ENCODE results near the gene LIPA.

LIPA gene

DNA sequence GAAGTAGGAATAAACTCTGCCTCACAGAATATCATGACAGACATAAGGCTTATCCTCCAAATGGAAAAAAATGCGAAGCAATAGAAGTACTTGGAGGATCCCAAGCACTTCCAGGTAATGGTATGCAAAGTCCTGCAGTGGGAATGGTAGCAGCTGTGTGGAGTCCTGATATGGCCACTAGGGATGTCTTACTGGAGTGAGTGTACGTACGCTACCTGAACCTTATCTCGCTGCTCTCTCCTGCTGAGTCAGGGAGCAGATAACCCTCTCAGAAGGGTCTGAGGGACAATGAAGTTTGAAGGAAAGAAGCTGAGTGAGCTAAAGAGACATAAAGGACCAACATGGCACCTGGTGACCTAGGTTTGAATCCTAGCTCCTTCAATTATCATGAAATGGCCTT lies 86.7 kb downstream of the LIPA start:
- no peaks in the 10 kb centered on the region for H3K36me3 ChIP-seq (ENCODE audit: control insufficient read depth, insufficient read depth, low read length)
- no peak overlapping the region for H3K4me3 ChIP-seq (ENCODE audit: extremely low read depth, insufficient read depth, low read length, poor library complexity, severe bottlenecking)
- H3K4me1 ChIP-seq (ENCODE audit: control insufficient read depth, insufficient read depth, low read length, poor library complexity, severe bottlenecking), result no peaks in the 10 kb centered on the region
- 86 to 96% methylated on average over 3 to 4 of the region's 4 CpGs for WGBS, 2 experiments (ENCODE audit: insufficient coverage in 2 of 2)
- no peak overlapping the region for H3K27ac ChIP-seq (ENCODE audit: low read depth, low read length, severe bottlenecking)
- H3K9me3 ChIP-seq (ENCODE audit: control insufficient read depth, low read length), result no peaks in the 10 kb centered on the region

DNA sequence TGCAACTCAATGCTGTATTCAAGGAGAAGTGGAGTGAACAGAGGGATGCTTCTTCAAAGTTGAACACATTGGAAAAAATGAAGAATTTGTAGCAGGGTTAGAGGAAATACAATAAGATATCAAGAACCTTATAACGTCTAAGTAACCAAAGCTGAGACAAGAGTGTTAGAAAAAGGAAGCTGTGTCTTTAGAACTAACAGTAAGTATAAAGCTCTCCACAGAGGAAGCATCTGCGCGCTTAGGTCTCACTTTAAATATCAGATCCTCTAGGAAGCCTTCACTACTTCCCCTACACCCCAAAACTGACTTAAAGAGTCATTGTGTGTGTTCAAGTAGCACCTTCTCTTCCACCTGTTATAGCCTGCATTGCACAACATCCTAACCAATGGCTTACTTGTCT lies 87.5 kb downstream of the LIPA start:
- 100% methylated on average over 2 of the region's 3 CpGs; no CpG with 5 or more reads in 1 of the 2 experiments for WGBS, 2 experiments (ENCODE audit: insufficient coverage in 2 of 2)
- H3K27ac ChIP-seq (ENCODE audit: low read depth, low read length, severe bottlenecking), result no peak overlapping the region

More for the DNA sequence above, 87.5 kb downstream of the LIPA start:
- H3K4me1 ChIP-seq (ENCODE audit: control insufficient read depth, insufficient read depth, low read length, poor library complexity, severe bottlenecking), result no peaks in the 10 kb centered on the region
- H3K9me3 ChIP-seq (ENCODE audit: control insufficient read depth, low read length), result no peaks in the 10 kb centered on the region
- H3K36me3 ChIP-seq (ENCODE audit: control insufficient read depth, insufficient read depth, low read length), result no peaks in the 10 kb centered on the region
- no peak overlapping the region for H3K4me3 ChIP-seq (ENCODE audit: extremely low read depth, insufficient read depth, low read length, poor library complexity, severe bottlenecking)
